Measurements from ENCODE around the gene ATP1B1. TPM values are rescaled to one million over a fixed set of nuclear protein-coding genes. Genes with fewer than 3 reads are reported as not detected.
A peak's percentile ranks its signal among the peaks of the same experiment; 100 is the strongest.

Gene ATP1B1
- total and polyA plus RNA-seq, 2 of the 13 experiments (the other 11 are each of a cell fraction or from before 2014, with no cell fraction given), result 134 to 135 TPM

GRCh38 chr1:169106095-169106920 is at the start of gene ATP1B1 (continued):
- peak; percentile 52; the same call in 1 of the 2 replicates for TF ChIP-seq ZSCAN31 (CRISPR knock-in tag; IDR thresholded peaks at IDR 0.05; ENCODE audit: low read depth)
- no peak for TF ChIP-seq ZFP90 (CRISPR knock-in tag; IDR thresholded peaks at IDR 0.05; ENCODE audit: borderline replicate concordance)
- no peak for TF ChIP-seq PAXIP1 (CRISPR knock-in tag; conservative IDR thresholded peaks at IDR 0.05)
- TF ChIP-seq PRDM10 (CRISPR knock-in tag; IDR thresholded peaks at IDR 0.05; ENCODE audit: low read depth), result no peak; the same call in 1 of the 2 replicates
- 0 out of 2 replicates have a peak, but pooled peaks have one; percentile 4 for TF ChIP-seq FOSL2 (CRISPR knock-in tag; IDR thresholded peaks at IDR 0.05)
- no peak for TF ChIP-seq SNAI1 (CRISPR knock-in tag; IDR thresholded peaks at IDR 0.05; ENCODE audit: borderline replicate concordance)
- peak; percentile 62; the same call in 1 of the 2 replicates for TF ChIP-seq ZC3H4 (CRISPR knock-in tag; IDR thresholded peaks at IDR 0.05; ENCODE audit: borderline replicate concordance)
- no peak for TF ChIP-seq SMARCE1 (IDR thresholded peaks at IDR 0.05; ENCODE audit: borderline replicate concordance)
- TF ChIP-seq ZNF564 (CRISPR knock-in tag; IDR thresholded peaks at IDR 0.05), result no peak
- TF ChIP-seq NCOR1 (IDR thresholded peaks at IDR 0.05; ENCODE audit: borderline replicate concordance, low read length), result no peak
- TF ChIP-seq REPIN1 (CRISPR knock-in tag; IDR thresholded peaks at IDR 0.05; ENCODE audit: borderline replicate concordance, low read depth), result 0 out of 2 replicates have a peak, but pooled peaks have one; percentile 3
- no peak for TF ChIP-seq MBNL3 (CRISPR knock-in tag; conservative IDR thresholded peaks at IDR 0.05)
- TF ChIP-seq PPARG (CRISPR knock-in tag; conservative IDR thresholded peaks at IDR 0.05), result no peak
- no peak for TF ChIP-seq ZNF362 (CRISPR knock-in tag; IDR thresholded peaks at IDR 0.05; ENCODE audit: borderline replicate concordance)
- no peak for TF ChIP-seq ZNF30 (CRISPR knock-in tag; IDR thresholded peaks at IDR 0.05)
- no peak for TF ChIP-seq ZNF234 (CRISPR knock-in tag; conservative IDR thresholded peaks at IDR 0.05)
- 0 out of 2 replicates have a peak, but pooled peaks have one; percentile 36 for TF ChIP-seq ZNF749 (CRISPR knock-in tag; IDR thresholded peaks at IDR 0.05; ENCODE audit: borderline replicate concordance)
- 0 out of 2 replicates have a peak, but pooled peaks have one; percentile 60 for TF ChIP-seq ZNF180 (CRISPR knock-in tag; IDR thresholded peaks at IDR 0.05; ENCODE audit: borderline replicate concordance, low read depth)
- peak; percentile 51; the same call in 1 of the 2 replicates for TF ChIP-seq EEA1 (CRISPR knock-in tag; IDR thresholded peaks at IDR 0.05; ENCODE audit: borderline replicate concordance)
- TF ChIP-seq HOXA5 (CRISPR knock-in tag; IDR thresholded peaks at IDR 0.05), result no peak; the same call in 1 of the 2 replicates
- TF ChIP-seq RORA (CRISPR knock-in tag; IDR thresholded peaks at IDR 0.05), result no peak
